ENCODE measurements around the gene JTB. TPM values are rescaled to one million over a fixed set of nuclear protein-coding genes. Genes with fewer than 3 reads are reported as not detected.
A peak's percentile ranks its signal among the peaks of the same experiment; 100 is the strongest.

Gene JTB
- total and polyA plus RNA-seq, 9 of the 15 experiments (the other 6 are each of a cell fraction or from before 2014, with no cell fraction given) = 24.7 to 308 (median 151) TPM

GRCh38 chr1:153991151-153991630 lies 13.7 kb upstream of the JTB start (continued):
- TF ChIP-seq, protein P1, sequence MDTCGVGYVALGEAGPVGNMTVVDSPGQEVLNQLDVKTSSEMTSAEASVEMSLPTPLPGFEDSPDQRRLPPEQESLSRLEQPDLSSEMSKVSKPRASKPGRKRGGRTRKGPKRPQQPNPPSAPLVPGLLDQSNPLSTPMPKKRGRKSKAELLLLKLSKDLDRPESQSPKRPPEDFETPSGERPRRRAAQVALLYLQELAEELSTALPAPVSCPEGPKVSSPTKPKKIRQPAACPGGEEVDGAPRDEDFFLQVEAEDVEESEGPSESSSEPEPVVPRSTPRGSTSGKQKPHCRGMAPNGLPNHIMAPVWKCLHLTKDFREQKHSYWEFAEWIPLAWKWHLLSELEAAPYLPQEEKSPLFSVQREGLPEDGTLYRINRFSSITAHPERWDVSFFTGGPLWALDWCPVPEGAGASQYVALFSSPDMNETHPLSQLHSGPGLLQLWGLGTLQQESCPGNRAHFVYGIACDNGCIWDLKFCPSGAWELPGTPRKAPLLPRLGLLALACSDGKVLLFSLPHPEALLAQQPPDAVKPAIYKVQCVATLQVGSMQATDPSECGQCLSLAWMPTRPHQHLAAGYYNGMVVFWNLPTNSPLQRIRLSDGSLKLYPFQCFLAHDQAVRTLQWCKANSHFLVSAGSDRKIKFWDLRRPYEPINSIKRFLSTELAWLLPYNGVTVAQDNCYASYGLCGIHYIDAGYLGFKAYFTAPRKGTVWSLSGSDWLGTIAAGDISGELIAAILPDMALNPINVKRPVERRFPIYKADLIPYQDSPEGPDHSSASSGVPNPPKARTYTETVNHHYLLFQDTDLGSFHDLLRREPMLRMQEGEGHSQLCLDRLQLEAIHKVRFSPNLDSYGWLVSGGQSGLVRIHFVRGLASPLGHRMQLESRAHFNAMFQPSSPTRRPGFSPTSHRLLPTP (IDR thresholded peaks at IDR 0.05; ENCODE audit: borderline replicate concordance, extremely low read depth, insufficient read length) = no peak

GRCh38 chr1:153990468-153991150 lies 13.1 kb upstream of the JTB start, which contains the start of gene RPS27:
Gene RPS27, plus strand, starts transcription at chr1:153990762. Its CDS starts 35 bp downstream, at chr1:153990797.
- Histone ChIP-seq H3K9ac (ENCODE audit: insufficient read depth in 1 of 2, low read depth in 2 of 2, low read length in 2 of 2) (peak within 1 kb of the TSS; percentile 97), H2AFZ (ENCODE audit: low read depth, low read length) (peak within 1 kb of the TSS; percentile 98), H3K9me1 (ENCODE audit: control insufficient read depth, insufficient read depth, low read length) (no peaks in the 10 kb centered on the region), H3K36me3 (ENCODE audit: control insufficient read depth, insufficient read depth, low read length) (peaks cover 41% of the 10 kb centered on the region), H3K4me1 (replicated peaks in 1 of 2; ENCODE audit: control insufficient read depth in 2 of 2, insufficient read depth in 2 of 2, low read length in 2 of 2) (peaks cover 6 to 11% of the 10 kb centered on the region in 2 experiments; a peak in 3 of 5 replicates), H3K27me3 (ENCODE audit: control insufficient read depth in 2 of 2, insufficient read depth in 2 of 2, low read length in 2 of 2) (no peaks in the 10 kb centered on the region), H3K79me2 (ENCODE audit: control insufficient read depth, insufficient read depth, low read length) (peaks cover 31% of the 10 kb centered on the region), H3K27ac (ENCODE audit: extremely low read depth, low read depth, low read length) (peak within 1 kb of the TSS; percentile 98), H3K4me3 (peak within 1 kb of the TSS; percentile 81), H3K9me3 (replicated peaks; ENCODE audit: control insufficient read depth, insufficient read depth, low read depth, low read length) (no peaks in the 10 kb centered on the region), H4K20me1 (replicated peaks; ENCODE audit: control insufficient read depth, insufficient read depth, low read length) (no peaks in the 10 kb centered on the region; the same call in 1 of the 2 replicates), H3K4me2 (ENCODE audit: insufficient read depth, low read length) (peak within 1 kb of the TSS; percentile 98)
- in situ Hi-C loops (cut with MboI) = no loop called here
- DNase-seq (ENCODE audit: extremely low read depth in 1 of 4, low spot score in 3 of 4) = peak; percentile 82 to 98 (median 89)
- peak; percentile 98 for FAIRE-seq
- ATAC-seq = peak; percentile 84
- ChIA-PET CTCF (ENCODE audit: low intra/inter-chr PET ratio) (interaction anchor here (0.6 kb wide), 1 partner anchor 274 kb away, joined by 7 read pairs; no protein-coding TSS in a partner anchor), POLR2A (interaction anchor here (0.6 to 4.4 kb wide), 91 partner anchors 9 to 591 kb away, joined by 3 to 104 read pairs (median 5); partner anchors contain the start of genes CHTOP, CREB3L4, CRTC2 and DENND4B)
- no TSS peak for BruUV-seq (replicated peaks)
- intact Hi-C loops (cut with micrococcal nuclease) = loop anchor here (5.0 kb wide), 1 partner anchor 192 kb away; no protein-coding TSS in a partner anchor
- under 1% methylated on average over 36 of the region's 36 CpGs for WGBS (ENCODE audit: insufficient coverage, low coverage, missing lambda C conversion rate)
- TF ChIP-seq ZSCAN29 (IDR thresholded peaks at IDR 0.05) (peak; percentile 97), ZNF584 (CRISPR knock-in tag; IDR thresholded peaks at IDR 0.05; ENCODE audit: low read depth) (peak; percentile 80; the same call in 1 of the 2 replicates), DEAF1 (CRISPR knock-in tag; IDR thresholded peaks at IDR 0.05) (0 out of 2 replicates have a peak, but pooled peaks have one; percentile 15), XRCC5 (IDR thresholded peaks at IDR 0.05; ENCODE audit: low read depth, low read length) (peak; percentile 92; the same call in 1 of the 2 replicates), TAF1 (IDR thresholded peaks at IDR 0.05; ENCODE audit: control insufficient read depth, extremely low read depth, insufficient read depth, low read length, severe bottlenecking) (peak; percentile 100), OTX1 (CRISPR knock-in tag; IDR thresholded peaks at IDR 0.05) (0 out of 2 replicates have a peak, but pooled peaks have one; percentile 3), ZNF175 (CRISPR knock-in tag; IDR thresholded peaks at IDR 0.05; ENCODE audit: low read depth) (peak; percentile 89)
- TF ChIP-seq, protein P2, sequence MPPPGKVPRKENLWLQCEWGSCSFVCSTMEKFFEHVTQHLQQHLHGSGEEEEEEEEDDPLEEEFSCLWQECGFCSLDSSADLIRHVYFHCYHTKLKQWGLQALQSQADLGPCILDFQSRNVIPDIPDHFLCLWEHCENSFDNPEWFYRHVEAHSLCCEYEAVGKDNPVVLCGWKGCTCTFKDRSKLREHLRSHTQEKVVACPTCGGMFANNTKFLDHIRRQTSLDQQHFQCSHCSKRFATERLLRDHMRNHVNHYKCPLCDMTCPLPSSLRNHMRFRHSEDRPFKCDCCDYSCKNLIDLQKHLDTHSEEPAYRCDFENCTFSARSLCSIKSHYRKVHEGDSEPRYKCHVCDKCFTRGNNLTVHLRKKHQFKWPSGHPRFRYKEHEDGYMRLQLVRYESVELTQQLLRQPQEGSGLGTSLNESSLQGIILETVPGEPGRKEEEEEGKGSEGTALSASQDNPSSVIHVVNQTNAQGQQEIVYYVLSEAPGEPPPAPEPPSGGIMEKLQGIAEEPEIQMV (tag; conservative IDR thresholded peaks at IDR 0.05; ENCODE audit: low read depth) = 0 out of 2 replicates have a peak, but pooled peaks have one; percentile 38
